ENCODE results near the gene RGL1.

DNA sequence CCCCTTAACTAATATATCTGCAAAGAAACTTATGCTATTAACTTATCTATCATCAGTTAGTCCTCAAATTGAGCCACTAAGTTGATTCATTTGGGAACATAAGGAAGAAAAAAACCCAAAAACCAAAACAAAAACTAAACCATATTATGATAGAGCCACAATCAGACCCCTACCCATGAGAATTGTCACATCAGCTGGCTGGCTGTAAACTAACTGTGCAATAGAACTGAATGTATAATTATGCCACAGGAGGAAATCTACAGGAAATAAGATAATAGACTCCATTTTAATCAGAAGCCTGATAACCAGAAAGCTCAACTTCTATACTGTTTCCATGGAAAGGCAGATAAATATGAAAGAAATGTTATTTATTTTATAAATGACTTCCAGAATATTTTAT is 110.0 kb downstream of the RGL1 start:
- TF ChIP-seq CTCF (conservative IDR thresholded peaks at IDR 0.05; ENCODE audit: low read depth, low read length) (no peak), EZH2 (IDR thresholded peaks at IDR 0.05; ENCODE audit: borderline replicate concordance, low read depth, low read length, poor library complexity, severe bottlenecking) (no peak)

Data from A673 (cell line).